Measurements from ENCODE around the gene NAT16. TPM values are rescaled to one million over a fixed set of nuclear protein-coding genes. Genes with fewer than 3 reads are reported as not detected.

Gene NAT16
- total and polyA plus RNA-seq, 2 of the 13 experiments (the other 11 are each of a cell fraction or from before 2014, with no cell fraction given), result 0.04 TPM; not detected in 1

DNA sequence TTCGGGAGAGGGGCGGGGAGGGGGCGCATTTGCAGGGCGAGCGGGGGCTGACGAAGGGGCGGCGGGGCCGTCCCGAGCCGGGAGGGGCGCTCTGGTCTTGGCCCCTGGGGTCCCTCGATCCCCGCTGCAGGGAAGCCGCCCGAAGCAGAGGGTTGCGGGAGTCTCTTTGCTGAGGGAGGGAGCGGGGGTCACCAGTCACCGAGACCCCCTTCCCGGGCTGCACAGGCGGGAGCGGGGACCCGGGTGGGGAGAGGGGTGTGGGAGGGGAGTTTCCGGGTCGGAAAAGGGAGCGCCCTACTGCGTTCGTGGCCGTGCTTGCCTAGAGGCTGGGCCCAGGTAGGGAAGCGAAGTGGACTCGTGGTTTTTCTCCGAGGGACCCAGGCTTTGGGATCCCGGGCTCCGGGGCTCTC, 25.4 kb downstream of the NAT16 start (continued):
- TF ChIP-seq ZIK1 (CRISPR knock-in tag; IDR thresholded peaks at IDR 0.05; ENCODE audit: borderline replicate concordance, low read depth) (no peak), KAT7 (CRISPR knock-in tag; IDR thresholded peaks at IDR 0.05; ENCODE audit: borderline replicate concordance) (0 out of 2 replicates have a peak, but pooled peaks have one; percentile 61)

DNA sequence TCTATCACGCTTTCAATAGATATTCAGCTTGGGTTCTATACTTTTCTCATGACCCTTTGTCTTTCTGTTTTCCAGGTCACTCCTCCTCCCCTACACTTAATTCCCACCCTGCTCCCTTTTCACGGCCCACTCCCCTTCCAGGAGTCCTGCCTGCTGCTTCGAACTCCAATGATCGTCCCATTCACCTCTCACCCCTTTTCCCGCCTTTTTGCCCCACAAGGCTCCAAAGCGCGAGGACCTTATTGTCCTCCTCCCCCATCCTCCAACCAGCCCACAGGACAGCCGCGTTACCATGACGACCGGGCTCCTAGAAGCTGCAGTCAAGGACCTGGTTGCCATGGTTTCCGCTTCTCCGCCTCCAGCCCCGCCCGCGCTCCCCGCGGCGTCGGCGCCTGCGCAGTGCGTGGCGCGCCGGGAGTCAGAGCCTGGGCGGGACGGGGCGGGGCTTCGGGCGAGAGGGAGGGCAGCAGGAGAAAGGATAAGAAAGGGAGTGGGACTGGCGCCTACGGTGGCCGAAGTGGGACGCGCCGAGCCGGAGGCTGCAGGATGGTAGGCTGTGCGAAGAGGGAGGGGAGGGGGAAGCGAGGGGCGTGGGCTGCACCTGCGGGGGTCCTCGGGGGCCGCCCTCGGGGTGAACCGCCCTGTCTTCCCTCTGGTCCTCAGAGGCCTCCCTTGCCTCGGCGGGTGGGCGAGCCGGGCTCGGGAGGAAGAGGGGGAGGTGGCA, 26.0 kb downstream of the NAT16 start, which contains the start of gene AP1S1:
Gene AP1S1, plus strand, starts transcription at position 508 of the 724 bp plus-strand sequence. Its CDS starts 39 bp downstream, at position 547.
- POLR2A ChIA-PET, result interaction anchor here (1.0 kb wide), 2 partner anchors 27 to 32 kb away, joined by 3 to 4 read pairs; partner anchors contain the start of gene SERPINE1
- H2AFZ ChIP-seq (ENCODE audit: low read length), result no peak within 1 kb of the TSS
- H3K27me3 ChIP-seq (ENCODE audit: control insufficient read depth in 1 of 2, insufficient read depth in 2 of 2, low read length in 2 of 2), result no peaks in the 10 kb centered on the region; a peak in 1 of 5 replicates
- BruUV-seq (replicated peaks), result no TSS peak
- peak; percentile 96 for DNase-seq (ENCODE audit: low spot score)
- FAIRE-seq, result peak; percentile 88
- 2% methylated on average over 45 of the region's 51 CpGs for WGBS (ENCODE audit: low lambda C conversion rate)
- H4K20me1 ChIP-seq (ENCODE audit: insufficient read depth, low read length), result no peaks in the 10 kb centered on the region
- peaks cover 12% of the 10 kb centered on the region for H3K4me1 ChIP-seq (ENCODE audit: insufficient read depth, low read length)
- H3K4me3 ChIP-seq (replicated peaks in 1 of 3; ENCODE audit: insufficient read depth in 1 of 3, low read depth in 2 of 3, low read length in 3 of 3), result peak within 1 kb of the TSS; percentile 83 to 95 (median 85)
- intact Hi-C loops (cut with micrococcal nuclease; ENCODE audit: unreplicated experiment) (no loop called here), in situ Hi-C loops (cut with HindIII; ENCODE audit: extremely low pct_ligation_motif_present, low pct_unique_long_range_greater_than_20kb) (no loop called here)
- peak within 1 kb of the TSS; percentile 93 for H3K4me2 ChIP-seq (ENCODE audit: low read depth, low read length)
- CTCF ChIA-PET (ENCODE audit: low intra/inter-chr PET ratio, low total read pairs), result no interaction called here
- no peaks in the 10 kb centered on the region for H3K9me3 ChIP-seq (ENCODE audit: low read length)
- peak within 1 kb of the TSS; percentile 78 for H3K9ac ChIP-seq (ENCODE audit: insufficient read depth, low read depth, low read length)
- peak within 1 kb of the TSS; percentile 38 for H3K27ac ChIP-seq (ENCODE audit: extremely low read length, insufficient read depth, low read length)
- peak; percentile 94 for ATAC-seq
- peaks cover 0 to 14% of the 10 kb centered on the region in 2 experiments; a peak in 4 of 5 replicates for H3K36me3 ChIP-seq (replicated peaks in 1 of 2; ENCODE audit: control insufficient read depth in 1 of 2, insufficient read depth in 2 of 2, low read length in 2 of 2)
- peaks cover 8% of the 10 kb centered on the region for H3K79me2 ChIP-seq (ENCODE audit: insufficient read depth, low read length)
- TF ChIP-seq ADNP (CRISPR knock-in tag; IDR thresholded peaks at IDR 0.05) (no peak), ZSCAN30 (CRISPR knock-in tag; IDR thresholded peaks at IDR 0.05) (no peak), BHLHE40 (IDR thresholded peaks at IDR 0.05; ENCODE audit: low read length) (peak; percentile 14; the same call in 1 of the 2 replicates), E2F5 (CRISPR knock-in tag; conservative IDR thresholded peaks at IDR 0.05) (no peak), YEATS2 (CRISPR knock-in tag; IDR thresholded peaks at IDR 0.05; ENCODE audit: borderline replicate concordance) (no peak; the same call in 1 of the 2 replicates), ZNF776 (CRISPR knock-in tag; IDR thresholded peaks at IDR 0.05) (no peak), ZFP36 (IDR thresholded peaks at IDR 0.05; ENCODE audit: borderline replicate concordance, low read depth, low read length, partially characterized antibody) (no peak), ZNF766 (CRISPR knock-in tag; IDR thresholded peaks at IDR 0.05; ENCODE audit: borderline replicate concordance) (no peak), ZNF12 (CRISPR knock-in tag; IDR thresholded peaks at IDR 0.05) (no peak)
- TF ChIP-seq, protein P1, sequence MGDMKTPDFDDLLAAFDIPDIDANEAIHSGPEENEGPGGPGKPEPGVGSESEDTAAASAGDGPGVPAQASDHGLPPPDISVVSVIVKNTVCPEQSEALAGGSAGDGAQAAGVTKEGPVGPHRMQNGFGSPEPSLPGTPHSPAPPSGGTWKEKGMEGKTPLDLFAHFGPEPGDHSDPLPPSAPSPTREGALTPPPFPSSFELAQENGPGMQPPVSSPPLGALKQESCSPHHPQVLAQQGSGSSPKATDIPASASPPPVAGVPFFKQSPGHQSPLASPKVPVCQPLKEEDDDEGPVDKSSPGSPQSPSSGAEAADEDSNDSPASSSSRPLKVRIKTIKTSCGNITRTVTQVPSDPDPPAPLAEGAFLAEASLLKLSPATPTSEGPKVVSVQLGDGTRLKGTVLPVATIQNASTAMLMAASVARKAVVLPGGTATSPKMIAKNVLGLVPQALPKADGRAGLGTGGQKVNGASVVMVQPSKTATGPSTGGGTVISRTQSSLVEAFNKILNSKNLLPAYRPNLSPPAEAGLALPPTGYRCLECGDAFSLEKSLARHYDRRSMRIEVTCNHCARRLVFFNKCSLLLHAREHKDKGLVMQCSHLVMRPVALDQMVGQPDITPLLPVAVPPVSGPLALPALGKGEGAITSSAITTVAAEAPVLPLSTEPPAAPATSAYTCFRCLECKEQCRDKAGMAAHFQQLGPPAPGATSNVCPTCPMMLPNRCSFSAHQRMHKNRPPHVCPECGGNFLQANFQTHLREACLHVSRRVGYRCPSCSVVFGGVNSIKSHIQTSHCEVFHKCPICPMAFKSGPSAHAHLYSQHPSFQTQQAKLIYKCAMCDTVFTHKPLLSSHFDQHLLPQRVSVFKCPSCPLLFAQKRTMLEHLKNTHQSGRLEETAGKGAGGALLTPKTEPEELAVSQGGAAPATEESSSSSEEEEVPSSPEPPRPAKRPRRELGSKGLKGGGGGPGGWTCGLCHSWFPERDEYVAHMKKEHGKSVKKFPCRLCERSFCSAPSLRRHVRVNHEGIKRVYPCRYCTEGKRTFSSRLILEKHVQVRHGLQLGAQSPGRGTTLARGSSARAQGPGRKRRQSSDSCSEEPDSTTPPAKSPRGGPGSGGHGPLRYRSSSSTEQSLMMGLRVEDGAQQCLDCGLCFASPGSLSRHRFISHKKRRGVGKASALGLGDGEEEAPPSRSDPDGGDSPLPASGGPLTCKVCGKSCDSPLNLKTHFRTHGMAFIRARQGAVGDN (CRISPR knock-in tag; IDR thresholded peaks at IDR 0.05), result peak; percentile 73
- TF ChIP-seq, protein P2, sequence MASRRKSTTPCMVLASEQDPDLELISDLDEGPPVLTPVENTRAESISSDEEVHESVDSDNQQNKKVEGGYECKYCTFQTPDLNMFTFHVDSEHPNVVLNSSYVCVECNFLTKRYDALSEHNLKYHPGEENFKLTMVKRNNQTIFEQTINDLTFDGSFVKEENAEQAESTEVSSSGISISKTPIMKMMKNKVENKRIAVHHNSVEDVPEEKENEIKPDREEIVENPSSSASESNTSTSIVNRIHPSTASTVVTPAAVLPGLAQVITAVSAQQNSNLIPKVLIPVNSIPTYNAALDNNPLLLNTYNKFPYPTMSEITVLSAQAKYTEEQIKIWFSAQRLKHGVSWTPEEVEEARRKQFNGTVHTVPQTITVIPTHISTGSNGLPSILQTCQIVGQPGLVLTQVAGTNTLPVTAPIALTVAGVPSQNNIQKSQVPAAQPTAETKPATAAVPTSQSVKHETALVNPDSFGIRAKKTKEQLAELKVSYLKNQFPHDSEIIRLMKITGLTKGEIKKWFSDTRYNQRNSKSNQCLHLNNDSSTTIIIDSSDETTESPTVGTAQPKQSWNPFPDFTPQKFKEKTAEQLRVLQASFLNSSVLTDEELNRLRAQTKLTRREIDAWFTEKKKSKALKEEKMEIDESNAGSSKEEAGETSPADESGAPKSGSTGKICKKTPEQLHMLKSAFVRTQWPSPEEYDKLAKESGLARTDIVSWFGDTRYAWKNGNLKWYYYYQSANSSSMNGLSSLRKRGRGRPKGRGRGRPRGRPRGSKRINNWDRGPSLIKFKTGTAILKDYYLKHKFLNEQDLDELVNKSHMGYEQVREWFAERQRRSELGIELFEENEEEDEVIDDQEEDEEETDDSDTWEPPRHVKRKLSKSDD (CRISPR knock-in tag; IDR thresholded peaks at IDR 0.05; ENCODE audit: low read depth), result no peak
